Transverse colon (tissue), 4 donors: Measurements from ENCODE around the gene DCLK2.

Experiments
- CTCF ChIP-seq, 5 experiments: fragments of 200-600 bp in 3 of 5; fragments of 450-650 bp in 2 of 5; sonication (generic) in 3 of 5; IDR thresholded peaks; 1 replicate in 2 of 5; 2 replicates in 3 of 5; pipeline ENCODE4 v1.5.1; 2016 to 2017; ENCODE audit warnings: antibody characterized with exemption in 5 of 5, inconsistent platforms in 3 of 5, mild to moderate bottlenecking in 2 of 5, moderate library complexity in 1 of 5
- EP300 ChIP-seq: sonication (generic); formaldehyde crosslinking; IDR thresholded peaks from one replicate; pipeline ENCODE4 v1.6.1; 2017; ENCODE audit warnings: antibody characterized with exemption, low read depth
- POLR2A ChIP-seq: fragments of 450-650 bp; IDR thresholded peaks from one replicate; pipeline ENCODE4 v1.6.1; 2016; ENCODE audit warnings: antibody characterized with exemption, mild to moderate bottlenecking, moderate library complexity
- POLR2AphosphoS5 ChIP-seq, 3 donors: sonication (generic); formaldehyde crosslinking; IDR thresholded peaks; one replicate each; pipeline ENCODE4 v1.6.1; 2016; ENCODE audit warnings: antibody characterized with exemption in 3 of 3

GRCh38 chr4:150152766-150153165 lies 74.5 kb downstream of the DCLK2 start:
- TF ChIP-seq CTCF (IDR thresholded peaks at IDR 0.05) (no peak), EP300 (no peak), POLR2A (no peak), POLR2AphosphoS5 (IDR thresholded peaks at IDR 0.05) (no peak)
